Cortex of kidney (tissue), 1 donor: ENCODE results near the gene SNTB2.

ENCODE experiments used
- DNase-seq: peaks from one replicate; lab custom pipeline; 2025; lab: John Stamatoyannopoulos, UW

Gene SNTB2

GRCh38 chr16:69344171-69344570 lies 157.2 kb downstream of the SNTB2 start:
- no peak for DNase-seq

DNA sequence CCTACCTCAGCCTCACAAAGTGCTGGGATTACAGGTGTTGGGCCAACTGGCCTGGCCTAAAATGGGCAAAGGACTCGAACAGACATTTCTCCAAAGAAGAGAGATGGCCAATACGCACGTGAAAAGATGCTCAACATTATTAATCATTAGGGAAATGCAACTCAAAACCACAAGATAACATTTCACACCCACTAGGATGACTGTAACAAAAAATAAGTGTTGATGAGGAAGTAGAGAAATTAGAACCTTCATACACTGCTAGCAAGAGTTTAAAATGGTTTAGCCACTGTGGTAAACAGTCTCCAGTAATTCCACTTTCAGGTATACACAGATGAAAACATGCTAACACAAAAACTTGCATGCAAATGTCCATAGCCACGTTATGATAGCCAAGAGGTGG lies 159.0 kb downstream of the SNTB2 start:
- DNase-seq, result no peak

- no peak for DNase-seq
These were observed 159.7 kb downstream of the SNTB2 start for GRCh38 chr16:69346683-69347082.

DNA sequence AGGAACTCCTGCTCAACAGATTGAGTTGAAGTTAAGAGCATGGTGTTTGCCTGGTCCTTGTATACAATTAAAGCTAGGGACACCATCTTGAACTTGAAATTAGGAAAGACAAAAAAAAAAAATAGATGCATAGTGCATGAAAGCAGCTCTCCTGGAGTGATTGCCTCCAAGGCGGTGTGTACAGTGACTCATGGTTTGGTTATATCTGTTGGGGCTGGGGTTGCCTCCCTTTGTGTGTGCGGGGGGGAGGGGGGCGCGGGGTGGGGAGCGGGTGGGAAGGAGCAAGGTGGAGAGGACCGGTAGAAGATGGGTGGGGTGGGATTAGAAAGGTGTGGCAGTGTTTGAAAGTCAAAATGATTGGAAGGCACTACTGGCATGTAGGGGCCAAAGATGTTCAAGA lies 161.3 kb downstream of the SNTB2 start:
- DNase-seq, result no peak

GRCh38 chr16:69349536-69349935 lies 162.6 kb downstream of the SNTB2 start:
- DNase-seq, result no peak

DNA sequence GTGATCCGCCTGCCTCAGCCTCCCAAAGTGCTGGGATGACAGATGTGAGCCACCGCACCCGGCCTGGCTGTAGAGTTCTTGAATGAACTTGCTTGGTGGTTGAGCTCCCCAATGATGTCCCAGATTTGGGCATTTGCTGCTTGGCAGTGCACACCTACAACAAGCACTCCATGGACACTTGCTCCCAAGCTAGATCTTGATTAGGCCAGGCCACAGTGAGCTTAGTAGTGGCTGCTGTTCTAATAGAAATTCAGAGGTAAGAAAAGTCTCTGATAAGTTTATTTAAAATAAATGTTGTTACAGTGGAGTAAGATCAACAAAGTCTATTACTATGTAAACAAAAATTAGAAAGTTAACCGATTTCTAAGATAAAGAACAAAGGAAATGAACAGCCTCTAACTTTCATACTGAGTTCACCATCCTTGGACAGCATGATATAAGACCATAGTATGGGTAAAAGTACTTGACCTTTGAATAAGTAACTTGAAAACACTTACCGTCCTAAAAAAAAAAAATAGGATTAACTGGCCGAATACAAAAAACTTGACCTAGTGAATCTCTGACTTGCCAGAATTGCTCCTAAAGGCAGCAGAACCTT lies 163.7 kb downstream of the SNTB2 start:
- no peak for DNase-seq

DNA sequence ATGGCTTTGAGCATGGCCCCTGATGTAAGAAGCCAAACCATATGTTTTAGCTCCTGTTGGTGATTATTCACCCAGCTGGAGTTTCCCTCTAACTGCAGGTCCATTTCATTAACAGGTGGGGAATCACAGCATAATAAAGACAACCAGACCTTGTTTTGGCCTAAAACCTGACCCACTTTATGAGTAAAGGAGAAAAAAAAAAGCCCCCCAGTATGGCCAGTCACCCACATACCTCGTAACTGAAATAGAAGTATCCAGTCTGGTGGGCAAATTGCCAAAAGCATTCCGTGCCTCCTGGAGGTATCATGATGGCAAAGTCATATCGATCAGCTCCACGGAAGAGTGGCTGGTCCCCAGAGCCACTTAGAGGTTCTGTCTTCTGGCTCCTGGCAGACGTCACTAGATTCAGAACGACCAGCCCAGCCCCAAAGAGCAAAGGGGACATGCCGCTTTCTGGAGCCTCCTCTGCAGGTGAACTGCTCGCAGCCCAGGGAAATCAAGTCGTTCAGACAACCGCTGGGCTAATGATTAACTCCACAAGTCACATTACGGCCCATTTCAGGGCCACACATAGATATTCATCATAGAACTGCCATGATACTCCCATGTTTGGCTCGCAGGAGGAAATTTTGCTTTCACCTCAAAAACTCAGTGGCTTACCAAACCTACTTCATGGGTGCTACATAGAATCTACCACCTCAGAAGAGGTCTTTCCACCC lies 164.5 kb downstream of the SNTB2 start, which contains the start of gene TMED6:
TSS of gene TMED6 (minus strand) at position 478 of the 719 bp plus-strand sequence. CDS start at position 445, 33 bp downstream.
- DNase-seq, result no peak
